MM.1S (cell line): ENCODE data around the gene DHX30.

ENCODE experiments used
- CTCF ChIP-seq: fragments of 300-600 bp; sonication (generic); IDR thresholded peaks from 2 replicates; pipeline ENCODE4 v1.5.1; 2016; ENCODE audit warnings: antibody characterized with exemption, low read length, mixed read lengths
- EZH2 ChIP-seq: fragments of 300-600 bp; sonication (generic); optimal IDR thresholded peaks from 2 replicates; pipeline ENCODE3; 2017; ENCODE audit warnings: low read depth, mild to moderate bottlenecking, antibody characterized with exemption, low read length, mixed read lengths

GRCh38 chr3:47857151-47857550 is 54.2 kb downstream of the DHX30 start:
- TF ChIP-seq CTCF (no peak), EZH2 (no peak)
